Fibroblast of peridontal ligament (primary cell): Measurements from ENCODE around the gene TNNC1.

Experiments
- DNase-seq: peaks from one replicate; pipeline ENCODE4 v3.0.0-alpha.2; 2010; ENCODE audit errors: extremely low read depth

TNNC1 gene

DNA sequence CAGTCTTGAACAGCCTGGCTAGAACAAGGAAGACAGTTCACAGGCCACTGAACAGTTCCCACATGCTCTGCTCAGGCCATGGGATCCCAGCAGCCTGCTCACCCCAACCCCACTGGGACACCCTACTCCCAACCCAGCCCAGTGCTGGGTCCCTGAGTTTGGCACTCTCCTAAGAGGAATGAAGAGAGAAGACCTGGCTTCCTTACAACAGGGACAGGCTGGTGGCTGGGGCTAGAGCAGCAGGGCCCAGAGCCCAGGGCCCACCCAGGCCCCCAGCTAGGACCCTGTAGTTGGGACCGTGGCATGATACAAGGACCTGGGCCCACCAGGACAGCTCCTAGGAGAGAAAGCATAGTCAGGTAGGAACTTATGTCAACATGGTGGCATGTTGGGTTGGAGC is 52.3 kb downstream of the TNNC1 start:
- DNase-seq: no peak
